ENCODE measurements around the gene MIOS. TPM values are rescaled to one million over a fixed set of nuclear protein-coding genes. Genes with fewer than 3 reads are reported as not detected.

MIOS gene
- total and polyA plus RNA-seq, 2 of the 4 experiments (the other 2 are of a cell fraction), result 10.6 to 32.4 TPM

DNA sequence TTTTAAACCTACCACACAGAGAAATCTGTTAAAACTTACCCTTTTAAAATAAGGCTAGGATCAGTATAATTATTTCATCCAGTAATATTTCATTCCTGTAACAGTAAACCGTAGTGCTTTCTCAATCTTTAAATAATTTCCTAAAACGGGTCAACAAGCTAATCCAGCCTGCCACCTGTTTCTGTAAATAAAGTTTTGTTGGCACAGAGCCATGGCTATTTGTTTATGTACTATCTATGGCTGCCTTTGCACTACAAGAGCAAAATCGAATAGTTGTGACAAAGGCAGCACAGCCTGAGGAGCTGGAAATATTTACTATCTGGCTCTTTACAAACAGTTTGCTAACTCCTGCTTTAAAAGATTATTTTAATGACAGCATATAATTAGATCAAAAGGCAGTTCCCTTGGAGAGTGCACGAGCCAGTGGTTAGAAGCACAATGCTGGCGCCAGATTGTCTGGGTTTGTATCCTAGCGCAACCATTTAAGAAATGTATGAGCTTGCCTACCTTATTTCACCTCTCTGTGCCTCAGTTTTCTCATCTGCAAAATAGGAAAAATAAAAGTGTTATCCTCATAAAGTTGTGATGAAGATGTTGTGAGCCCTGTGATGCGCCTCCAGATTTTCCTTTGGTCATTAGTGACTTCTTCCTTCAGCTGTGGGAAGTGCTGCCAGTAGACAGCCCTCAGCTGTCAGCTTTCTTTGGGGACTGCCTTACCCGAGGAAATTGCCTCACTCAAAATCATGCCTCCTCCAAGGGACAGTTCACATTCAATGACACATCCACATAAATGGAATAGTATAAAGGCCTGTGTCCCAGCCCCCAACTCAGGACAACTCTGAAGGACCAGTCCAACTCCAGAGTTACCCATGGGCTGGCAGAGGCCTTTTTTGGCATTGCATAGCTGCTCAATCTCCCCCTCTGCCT, 11.8 kb upstream of the MIOS start (continued):
- TF ChIP-seq MAFK (IDR thresholded peaks at IDR 0.05; ENCODE audit: low read depth, low read length), result no peak

DNA sequence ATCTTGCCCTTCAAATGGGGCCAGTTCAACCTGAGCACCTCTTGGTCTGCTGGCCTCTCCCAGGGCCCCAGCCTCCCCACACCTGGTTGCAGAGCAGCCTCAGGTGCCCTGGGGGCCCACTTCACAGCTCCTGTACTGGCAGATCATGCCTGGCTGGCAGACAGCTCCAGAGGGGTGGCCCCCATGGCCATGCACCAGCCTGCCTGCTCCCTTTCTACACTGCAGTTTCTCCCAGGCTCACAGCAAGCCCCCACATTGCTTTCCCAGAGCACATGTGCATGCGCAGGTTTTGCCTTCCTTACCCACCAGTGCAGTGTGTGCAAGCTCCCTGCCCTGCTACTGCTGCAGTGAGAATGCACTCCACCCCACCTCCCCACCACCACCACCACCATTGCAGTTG, 9.8 kb upstream of the MIOS start:
- ATAC-seq (ENCODE audit: low read depth), result no peak

More for the DNA sequence above, 9.8 kb upstream of the MIOS start:
- TF ChIP-seq RFX5 (IDR thresholded peaks at IDR 0.05; ENCODE audit: low read depth, low read length) (no peak), MAFK (IDR thresholded peaks at IDR 0.05; ENCODE audit: low read depth, low read length) (no peak), MXI1 (IDR thresholded peaks at IDR 0.05; ENCODE audit: borderline replicate concordance, low read depth, low read length) (no peak), NFE2L2 (IDR thresholded peaks at IDR 0.05; ENCODE audit: low read depth, low read length) (no peak), MAZ (IDR thresholded peaks at IDR 0.05; ENCODE audit: borderline replicate concordance, low read depth, low read length) (no peak), CHD1 (IDR thresholded peaks at IDR 0.05; ENCODE audit: low read depth, low read length) (no peak), RAD21 (IDR thresholded peaks at IDR 0.05; ENCODE audit: low read length) (no peak), POLR2A (IDR thresholded peaks at IDR 0.05; ENCODE audit: low read depth, low read length) (no peak), BHLHE40 (IDR thresholded peaks at IDR 0.05; ENCODE audit: low read depth, low read length) (no peak), FOS (IDR thresholded peaks at IDR 0.05; ENCODE audit: low read depth, low read length) (no peak)
- TF ChIP-seq, protein P1, sequence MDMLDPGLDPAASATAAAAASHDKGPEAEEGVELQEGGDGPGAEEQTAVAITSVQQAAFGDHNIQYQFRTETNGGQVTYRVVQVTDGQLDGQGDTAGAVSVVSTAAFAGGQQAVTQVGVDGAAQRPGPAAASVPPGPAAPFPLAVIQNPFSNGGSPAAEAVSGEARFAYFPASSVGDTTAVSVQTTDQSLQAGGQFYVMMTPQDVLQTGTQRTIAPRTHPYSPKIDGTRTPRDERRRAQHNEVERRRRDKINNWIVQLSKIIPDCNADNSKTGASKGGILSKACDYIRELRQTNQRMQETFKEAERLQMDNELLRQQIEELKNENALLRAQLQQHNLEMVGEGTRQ (IDR thresholded peaks at IDR 0.05; ENCODE audit: low read depth, low read length), result no peak
- TF ChIP-seq, protein P2, sequence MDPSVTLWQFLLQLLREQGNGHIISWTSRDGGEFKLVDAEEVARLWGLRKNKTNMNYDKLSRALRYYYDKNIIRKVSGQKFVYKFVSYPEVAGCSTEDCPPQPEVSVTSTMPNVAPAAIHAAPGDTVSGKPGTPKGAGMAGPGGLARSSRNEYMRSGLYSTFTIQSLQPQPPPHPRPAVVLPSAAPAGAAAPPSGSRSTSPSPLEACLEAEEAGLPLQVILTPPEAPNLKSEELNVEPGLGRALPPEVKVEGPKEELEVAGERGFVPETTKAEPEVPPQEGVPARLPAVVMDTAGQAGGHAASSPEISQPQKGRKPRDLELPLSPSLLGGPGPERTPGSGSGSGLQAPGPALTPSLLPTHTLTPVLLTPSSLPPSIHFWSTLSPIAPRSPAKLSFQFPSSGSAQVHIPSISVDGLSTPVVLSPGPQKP (IDR thresholded peaks at IDR 0.05; ENCODE audit: borderline replicate concordance, low read depth, low read length), result no peak
- TF ChIP-seq, protein P3, sequence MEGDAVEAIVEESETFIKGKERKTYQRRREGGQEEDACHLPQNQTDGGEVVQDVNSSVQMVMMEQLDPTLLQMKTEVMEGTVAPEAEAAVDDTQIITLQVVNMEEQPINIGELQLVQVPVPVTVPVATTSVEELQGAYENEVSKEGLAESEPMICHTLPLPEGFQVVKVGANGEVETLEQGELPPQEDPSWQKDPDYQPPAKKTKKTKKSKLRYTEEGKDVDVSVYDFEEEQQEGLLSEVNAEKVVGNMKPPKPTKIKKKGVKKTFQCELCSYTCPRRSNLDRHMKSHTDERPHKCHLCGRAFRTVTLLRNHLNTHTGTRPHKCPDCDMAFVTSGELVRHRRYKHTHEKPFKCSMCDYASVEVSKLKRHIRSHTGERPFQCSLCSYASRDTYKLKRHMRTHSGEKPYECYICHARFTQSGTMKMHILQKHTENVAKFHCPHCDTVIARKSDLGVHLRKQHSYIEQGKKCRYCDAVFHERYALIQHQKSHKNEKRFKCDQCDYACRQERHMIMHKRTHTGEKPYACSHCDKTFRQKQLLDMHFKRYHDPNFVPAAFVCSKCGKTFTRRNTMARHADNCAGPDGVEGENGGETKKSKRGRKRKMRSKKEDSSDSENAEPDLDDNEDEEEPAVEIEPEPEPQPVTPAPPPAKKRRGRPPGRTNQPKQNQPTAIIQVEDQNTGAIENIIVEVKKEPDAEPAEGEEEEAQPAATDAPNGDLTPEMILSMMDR (conservative IDR thresholded peaks at IDR 0.05; ENCODE audit: low read depth, low read length), result no peak
- CTCF ChIA-PET, result no interaction called here
- Histone ChIP-seq H3K27ac (ENCODE audit: insufficient read depth, low read length) (no peak overlapping the region), H2AK9ac (replicated peaks; ENCODE audit: low read depth, low read length, poor library complexity) (no peak overlapping the region), H2AFZ (replicated peaks; ENCODE audit: low read length, poor library complexity) (no peak overlapping the region), H3K4me3 (ENCODE audit: insufficient read depth, low read depth, low read length) (no peak overlapping the region), H3K4me2 (ENCODE audit: low read depth, low read length) (no peak overlapping the region), H3K9me1 (ENCODE audit: insufficient read depth, low read length) (no peaks in the 10 kb centered on the region), H3K18ac (ENCODE audit: low read depth, low read length) (no peak overlapping the region), H3K4me1 (ENCODE audit: control insufficient read depth, insufficient read depth, low read length) (no peaks in the 10 kb centered on the region), H2AK5ac (ENCODE audit: low read depth, low read length) (no peak overlapping the region), H2BK20ac (ENCODE audit: low read depth, low read length) (no peak overlapping the region), H2BK120ac (ENCODE audit: low read depth, low read length) (no peak overlapping the region), H3K4ac (ENCODE audit: low read depth, low read length) (no peak overlapping the region), H3K9me3 (ENCODE audit: control insufficient read depth, insufficient read depth, low read length) (no peaks in the 10 kb centered on the region), H3K9ac (ENCODE audit: low read depth, low read length) (no peak overlapping the region), H4K5ac (ENCODE audit: low read depth, low read length) (no peak overlapping the region), H3K79me1 (ENCODE audit: low read depth in 1 of 2, low read length in 2 of 2) (no peaks in the 10 kb centered on the region), H2BK5ac (ENCODE audit: low read depth, low read length, poor library complexity, severe bottlenecking) (no peak overlapping the region), H3K23ac (ENCODE audit: low read depth, low read length) (no peak overlapping the region), H3K14ac (replicated peaks; ENCODE audit: low read depth, low read length) (no peak overlapping the region), H2BK15ac (ENCODE audit: low read depth, low read length) (no peak overlapping the region), H3K36me3 (ENCODE audit: control insufficient read depth, insufficient read depth, low read length) (no peaks in the 10 kb centered on the region), H4K8ac (ENCODE audit: low read depth in 2 of 2, low read length in 2 of 2) (no peak overlapping the region), H3K27me3 (ENCODE audit: control insufficient read depth, insufficient read depth, low read length) (no peaks in the 10 kb centered on the region), H3K56ac (ENCODE audit: extremely low read depth, insufficient read depth, low read length) (no peak overlapping the region), H4K91ac (ENCODE audit: insufficient read depth, low read depth, low read length) (no peak overlapping the region), H4K20me1 (ENCODE audit: insufficient read depth, low read length) (no peaks in the 10 kb centered on the region)
- 80% methylated on average over 1 of the region's 1 CpG; no CpG with 5 or more reads in 1 of the 2 experiments for WGBS, 2 experiments (ENCODE audit: extremely low coverage in 2 of 2, insufficient read length in 1 of 2)
- DNase-seq, result no peak
- in situ Hi-C loops (cut with MboI; ENCODE audit: low sequenced_read_pairs), result no loop called here
- no TSS peak for BruUV-seq (replicated peaks)
- POLR2A ChIA-PET (ENCODE audit: unreplicated experiment), result no interaction called here
- intact Hi-C loops (cut with micrococcal nuclease), result no loop called here
- dilution Hi-C loops (cut with HindIII; ENCODE audit: low sequenced_read_pairs, unreplicated experiment), result no loop called here
